Islet precursor cell (in vitro differentiated cells): ENCODE measurements around the gene IAPP.
"Not testable (repeated sequence)": the region's sequence is repeated elsewhere in the genome, so short reads cannot be mapped to it uniquely, and the experiment has no call there.

Experiments
- DNase-seq: peaks from one replicate; pipeline ENCODE4 v3.0.0-alpha.2; 2018

Gene IAPP

GRCh38 chr12:21372602-21373001, at the start of gene IAPP:
Gene IAPP (plus strand): TSS chr12:21372902. CDS start chr12:21373352, 450 bp downstream.
- DNase-seq, result no peak

- DNase-seq, result no peak
These were observed 49.0 kb upstream of the IAPP start for GRCh38 chr12:21323736-21324135.

GRCh38 chr12:21324551-21324950, 48.2 kb upstream of the IAPP start:
- no peak for DNase-seq

GRCh38 chr12:21328578-21328977, 44.1 kb upstream of the IAPP start:
- no peak for DNase-seq

- DNase-seq, result no peak
These were observed 41.9 kb upstream of the IAPP start for GRCh38 chr12:21330682-21331253.

GRCh38 chr12:21334771-21335325, 37.9 kb upstream of the IAPP start, which contains the start of gene SLCO1A2:
Gene SLCO1A2 (minus strand): TSS chr12:21334917. CDS start chr12:21334647, 270 bp downstream.
- no peak for DNase-seq

GRCh38 chr12:21336656-21337055, 36.0 kb upstream of the IAPP start:
- DNase-seq, result no peak

GRCh38 chr12:21337453-21337852, 35.2 kb upstream of the IAPP start:
- DNase-seq, result no peak

- DNase-seq, result no peak
These were observed 34.5 kb upstream of the IAPP start for GRCh38 chr12:21337959-21338744.

- no peak for DNase-seq
These were observed 32.8 kb upstream of the IAPP start for GRCh38 chr12:21339921-21340320.

GRCh38 chr12:21340403-21340802, 32.3 kb upstream of the IAPP start:
- no peak for DNase-seq

GRCh38 chr12:21341769-21342168, 30.9 kb upstream of the IAPP start:
- DNase-seq, result no peak

GRCh38 chr12:21343636-21344035, 29.1 kb upstream of the IAPP start:
- DNase-seq, result no peak

GRCh38 chr12:21346542-21347205, 26.0 kb upstream of the IAPP start:
- no peak for DNase-seq

- no peak for DNase-seq
These were observed 21.7 kb upstream of the IAPP start for GRCh38 chr12:21350975-21351374.

- DNase-seq, result no peak
These were observed 19.2 kb upstream of the IAPP start for GRCh38 chr12:21353487-21353886.

GRCh38 chr12:21353948-21354347, 18.8 kb upstream of the IAPP start:
- no peak for DNase-seq

- DNase-seq, result no peak
These were observed 18.1 kb upstream of the IAPP start for GRCh38 chr12:21354641-21355040.

- not testable (repeated sequence) for DNase-seq
These were observed 12.1 kb upstream of the IAPP start for GRCh38 chr12:21360632-21361031.

GRCh38 chr12:21369141-21369980, 3.3 kb upstream of the IAPP start:
- no peak for DNase-seq

GRCh38 chr12:21370845-21371449, 1.8 kb upstream of the IAPP start:
- DNase-seq, result no peak

- no peak for DNase-seq
These were observed 6.5 kb downstream of the IAPP start for GRCh38 chr12:21379218-21379617.
